Dendritic cell treated with granulocyte-macrophage colony-stimulating factor and Interleukin-4, amounts not matched to agents 40 ng/mL and 50 ng/mL, for 4 days (primary cell): ENCODE measurements around the gene FLVCR2.
A peak's percentile ranks its signal among the peaks of the same experiment; 100 is the strongest.

Experiments
- H3K27ac Mint-ChIP-seq: one replicate; pipeline ENCODE4 v1.8.0; 2022; ENCODE audit warnings: mild to moderate bottlenecking, mixed read lengths
- H3K27me3 Mint-ChIP-seq: one replicate; pipeline ENCODE4 v1.8.0; 2022; ENCODE audit warnings: mild to moderate bottlenecking, mixed read lengths
- H3K36me3 Mint-ChIP-seq: one replicate; pipeline ENCODE4 v1.8.0; 2022; ENCODE audit warnings: low read depth, mixed read lengths
- H3K4me1 Mint-ChIP-seq: one replicate; pipeline ENCODE4 v1.8.0; 2022; ENCODE audit warnings: low read depth, mixed read lengths
- H3K4me3 Mint-ChIP-seq: one replicate; pipeline ENCODE4 v1.8.0; 2022; ENCODE audit warnings: mild to moderate bottlenecking, moderate library complexity, mixed read lengths
- H3K9me3 Mint-ChIP-seq: one replicate; pipeline ENCODE4 v1.8.0; 2022; ENCODE audit warnings: mixed read lengths
- intact Hi-C: fragments of 100-400 bp; cut with micrococcal nuclease; formaldehyde crosslinking; loops from one replicate; pipeline ENCODE4 v1.15.0; 2022

The FLVCR2 gene

GRCh38 chr14:75578102-75578785 lies at the start of gene FLVCR2:
Gene FLVCR2, plus strand, starts transcription at chr14:75578620. Its CDS starts 353 bp downstream, at chr14:75578973.
- peaks cover 21% of the 10 kb centered on the region for H3K36me3 Mint-ChIP-seq
- H3K27ac Mint-ChIP-seq: no peak within 1 kb of the TSS
- H3K27me3 Mint-ChIP-seq: no peaks in the 10 kb centered on the region
- intact Hi-C loops: loop anchor here (1.0 to 5.0 kb wide), 2 partner anchors 37 to 404 kb away; partner anchors contain the start of gene TGFB3
- H3K4me3 Mint-ChIP-seq: no peak within 1 kb of the TSS
- H3K4me1 Mint-ChIP-seq: peaks cover 19% of the 10 kb centered on the region
- H3K9me3 Mint-ChIP-seq: no peaks in the 10 kb centered on the region

GRCh38 chr14:75531256-75531655 lies 47.2 kb upstream of the FLVCR2 start:
- H3K4me3 Mint-ChIP-seq: no peak overlapping the region

DNA sequence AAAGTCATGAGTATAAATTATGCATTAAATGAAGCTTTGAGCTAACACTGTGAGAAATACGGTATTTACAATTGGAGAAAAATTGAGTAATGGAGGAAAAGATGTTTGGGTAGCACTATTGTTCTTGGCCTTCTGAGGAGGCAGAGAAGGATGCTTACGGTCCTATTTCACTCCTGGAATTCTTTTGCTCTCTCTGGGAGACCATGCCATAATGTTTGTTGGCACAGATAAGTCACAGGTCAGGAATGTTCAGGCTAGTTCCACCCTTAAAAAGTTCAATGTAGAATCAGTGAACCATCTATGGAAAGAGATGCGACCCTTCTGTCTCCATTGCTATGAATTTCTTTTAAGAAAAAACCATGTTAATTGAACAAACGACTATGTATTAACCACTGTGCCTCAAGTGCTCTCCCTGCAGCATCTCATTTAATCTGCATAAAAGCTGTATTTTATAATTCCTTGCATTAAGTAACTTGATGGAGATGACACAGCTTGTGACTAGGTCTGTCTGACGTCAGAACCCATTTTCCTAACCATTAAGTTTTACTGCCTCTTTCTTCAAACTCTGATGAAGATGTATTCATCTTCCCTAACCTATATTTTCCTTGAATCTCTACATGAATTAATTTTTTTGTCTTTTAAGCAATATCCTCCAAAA lies 46.6 kb upstream of the FLVCR2 start:
- intact Hi-C loops: no loop called here
- H3K36me3 Mint-ChIP-seq: peaks cover 63% of the 10 kb centered on the region
- no peaks in the 10 kb centered on the region for H3K9me3 Mint-ChIP-seq
- H3K27ac Mint-ChIP-seq: no peak overlapping the region
- no peak overlapping the region for H3K4me3 Mint-ChIP-seq
- H3K4me1 Mint-ChIP-seq: peaks cover 31% of the 10 kb centered on the region
- no peaks in the 10 kb centered on the region for H3K27me3 Mint-ChIP-seq

More at GRCh38 chr14:75531256-75531655, 47.2 kb upstream of the FLVCR2 start:
- Mint-ChIP-seq H3K4me1 (peaks cover 36% of the 10 kb centered on the region), H3K27me3 (no peaks in the 10 kb centered on the region), H3K9me3 (no peaks in the 10 kb centered on the region), H3K36me3 (peaks cover 66% of the 10 kb centered on the region), H3K27ac (no peak overlapping the region)
- intact Hi-C loops: no loop called here

- Mint-ChIP-seq H3K36me3 (peaks cover 49% of the 10 kb centered on the region), H3K4me1 (peaks cover 26% of the 10 kb centered on the region), H3K4me3 (no peak overlapping the region), H3K27me3 (no peaks in the 10 kb centered on the region), H3K27ac (peak overlapping the region; percentile 25), H3K9me3 (no peaks in the 10 kb centered on the region)
- intact Hi-C loops: no loop called here
Observed at GRCh38 chr14:75533791-75534555, 44.4 kb upstream of the FLVCR2 start.

DNA sequence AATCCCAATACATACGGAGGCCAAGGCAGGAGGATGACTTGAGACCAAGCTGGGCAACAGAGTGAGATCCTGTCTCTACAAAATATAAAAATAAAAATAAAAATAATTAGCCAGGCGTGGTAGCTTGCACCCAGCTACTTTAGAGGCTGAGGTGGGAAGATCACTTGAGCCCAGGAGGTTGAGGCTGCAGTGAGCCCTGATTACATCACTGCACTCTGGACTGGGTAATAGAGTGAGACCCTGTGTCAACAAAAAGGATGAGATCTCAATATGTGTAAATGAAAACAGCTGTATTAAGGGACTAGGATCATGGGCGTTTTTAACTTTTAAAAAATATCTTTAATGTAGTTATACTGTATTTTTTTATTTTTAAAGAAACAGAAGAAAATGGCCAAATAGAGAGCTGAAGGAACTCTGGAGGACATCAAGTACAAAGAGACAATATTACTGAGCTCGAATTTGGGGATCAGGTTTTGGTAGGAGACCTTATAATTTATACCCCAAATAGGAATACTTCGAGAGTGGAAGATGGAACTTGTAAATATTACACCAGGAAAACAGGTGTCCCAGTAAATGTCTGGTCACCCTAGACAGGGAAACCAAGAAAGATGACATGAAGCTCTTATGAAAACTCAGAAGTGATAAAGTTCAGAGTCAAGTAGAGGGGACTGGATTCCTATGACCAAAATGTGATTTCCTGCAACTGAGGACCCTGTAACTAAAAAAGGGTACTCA lies 43.1 kb upstream of the FLVCR2 start:
- intact Hi-C loops: no loop called here
- no peak overlapping the region for H3K4me3 Mint-ChIP-seq
- H3K27ac Mint-ChIP-seq: no peak overlapping the region
- peaks cover 37% of the 10 kb centered on the region for H3K36me3 Mint-ChIP-seq
- peaks cover 36% of the 10 kb centered on the region for H3K4me1 Mint-ChIP-seq
- no peaks in the 10 kb centered on the region for H3K27me3 Mint-ChIP-seq
- no peaks in the 10 kb centered on the region for H3K9me3 Mint-ChIP-seq

GRCh38 chr14:75537071-75537470 lies 41.3 kb upstream of the FLVCR2 start:
- no peak overlapping the region for H3K4me3 Mint-ChIP-seq
- peaks cover 26% of the 10 kb centered on the region for H3K36me3 Mint-ChIP-seq
- H3K27ac Mint-ChIP-seq: no peak overlapping the region

GRCh38 chr14:75539162-75539560 lies 39.3 kb upstream of the FLVCR2 start:
- intact Hi-C loops: no loop called here
- H3K9me3 Mint-ChIP-seq: no peaks in the 10 kb centered on the region
- H3K4me1 Mint-ChIP-seq: peaks cover 47% of the 10 kb centered on the region
- no peak overlapping the region for H3K4me3 Mint-ChIP-seq
- no peak overlapping the region for H3K27ac Mint-ChIP-seq
- no peaks in the 10 kb centered on the region for H3K27me3 Mint-ChIP-seq
- peaks cover 23% of the 10 kb centered on the region for H3K36me3 Mint-ChIP-seq

More at GRCh38 chr14:75537071-75537470, 41.3 kb upstream of the FLVCR2 start:
- intact Hi-C loops: no loop called here
- Mint-ChIP-seq H3K4me1 (peaks cover 42% of the 10 kb centered on the region), H3K27me3 (no peaks in the 10 kb centered on the region), H3K9me3 (no peaks in the 10 kb centered on the region)

DNA sequence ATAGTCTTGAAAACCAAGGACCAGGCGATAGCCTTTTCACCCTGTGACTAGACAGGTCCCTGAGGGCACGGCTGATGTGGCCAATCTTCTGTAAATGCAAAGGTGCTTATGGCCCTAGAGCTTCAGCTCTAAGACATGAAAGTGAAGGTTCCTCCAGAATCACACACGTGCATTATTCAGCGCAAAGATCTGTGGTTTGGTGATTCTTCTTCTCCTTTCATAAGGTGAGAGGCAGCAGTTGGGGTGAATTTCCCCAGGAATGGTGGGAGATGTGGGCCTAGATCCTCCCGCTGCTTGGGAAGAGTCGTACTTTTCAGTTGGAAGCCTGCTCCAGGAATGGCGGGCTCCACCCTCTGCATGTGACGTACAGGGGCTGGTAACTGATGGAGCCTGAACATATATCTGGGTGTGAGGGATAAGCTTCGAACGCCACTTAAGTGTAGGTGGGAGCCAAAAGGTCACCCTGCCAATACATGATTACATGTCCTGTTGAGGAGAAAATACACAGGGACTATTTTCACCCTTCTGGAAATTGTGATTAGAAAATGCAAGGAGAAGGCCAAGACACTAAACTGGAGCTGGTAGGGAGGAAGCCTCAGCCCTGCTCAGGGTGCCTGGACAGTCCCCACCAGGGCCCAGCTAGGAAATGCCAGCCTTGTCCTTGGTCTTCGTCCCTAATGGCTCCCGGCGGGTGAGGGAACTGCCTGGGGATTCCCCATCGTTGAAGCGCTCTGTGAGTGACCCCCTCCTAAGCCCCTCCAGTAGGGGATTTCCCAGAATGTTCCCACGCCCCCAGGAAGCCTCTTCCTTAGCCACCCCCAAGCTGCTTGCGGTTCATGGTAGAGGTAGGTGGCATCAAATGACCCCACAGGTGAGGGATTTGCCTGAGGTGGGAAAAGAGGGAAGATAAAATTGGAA lies 38.6 kb upstream of the FLVCR2 start:
- Mint-ChIP-seq H3K4me1 (peaks cover 47% of the 10 kb centered on the region), H3K27ac (peak overlapping the region; percentile 65), H3K4me3 (no peak overlapping the region), H3K36me3 (peaks cover 22% of the 10 kb centered on the region), H3K9me3 (no peaks in the 10 kb centered on the region), H3K27me3 (no peaks in the 10 kb centered on the region)
- intact Hi-C loops: no loop called here

DNA sequence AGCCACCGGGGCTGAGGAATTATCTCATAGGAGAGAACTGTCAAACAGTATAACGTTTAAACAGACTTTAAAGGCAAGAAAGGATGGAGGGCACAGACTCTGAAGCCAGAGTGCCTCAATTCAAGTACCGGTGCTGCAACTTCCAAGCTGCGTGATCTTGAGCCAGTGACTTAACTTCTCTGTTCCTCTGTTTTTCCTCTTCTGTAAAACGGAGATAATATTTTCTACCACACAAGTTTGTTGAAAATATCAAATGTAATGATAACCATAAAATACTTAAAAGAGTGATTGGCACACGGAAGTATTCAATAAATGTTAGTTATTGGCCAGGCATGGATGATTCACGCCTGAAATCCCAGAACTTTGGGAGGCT lies 38.0 kb upstream of the FLVCR2 start:
- no peak overlapping the region for H3K4me3 Mint-ChIP-seq
- peak overlapping the region; percentile 65 for H3K27ac Mint-ChIP-seq
- H3K36me3 Mint-ChIP-seq: peaks cover 16% of the 10 kb centered on the region
- H3K27me3 Mint-ChIP-seq: no peaks in the 10 kb centered on the region
- intact Hi-C loops: no loop called here
- peaks cover 47% of the 10 kb centered on the region for H3K4me1 Mint-ChIP-seq
- H3K9me3 Mint-ChIP-seq: no peaks in the 10 kb centered on the region

GRCh38 chr14:75542588-75543091 lies 35.8 kb upstream of the FLVCR2 start:
- Mint-ChIP-seq H3K4me3 (peak overlapping the region; percentile 61), H3K9me3 (no peaks in the 10 kb centered on the region), H3K4me1 (peaks cover 51% of the 10 kb centered on the region), H3K27me3 (no peaks in the 10 kb centered on the region), H3K27ac (peak overlapping the region; percentile 99), H3K36me3 (peaks cover 26% of the 10 kb centered on the region)
- intact Hi-C loops: no loop called here

DNA sequence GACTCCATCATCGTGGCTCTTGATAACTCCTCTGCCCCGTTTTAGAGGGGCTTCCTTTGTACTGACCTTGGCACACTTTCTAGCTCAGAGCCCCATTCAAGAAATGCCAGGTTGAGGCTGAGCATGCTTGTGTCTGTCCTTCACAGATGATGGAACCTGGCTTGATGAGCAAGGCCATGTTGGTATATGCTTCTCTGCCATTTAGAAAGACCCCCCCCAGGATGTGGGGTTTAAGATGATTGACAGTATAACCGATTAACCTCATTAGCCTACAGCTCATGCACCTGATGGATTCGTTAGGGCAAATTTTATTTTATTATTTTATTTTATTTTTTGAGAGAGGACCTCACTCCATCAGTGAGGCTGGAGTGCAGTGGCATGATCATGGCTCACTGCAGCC lies 35.2 kb upstream of the FLVCR2 start:
- Mint-ChIP-seq H3K4me1 (peaks cover 55% of the 10 kb centered on the region), H3K9me3 (no peaks in the 10 kb centered on the region), H3K4me3 (peak overlapping the region; percentile 61), H3K36me3 (peaks cover 29% of the 10 kb centered on the region), H3K27me3 (no peaks in the 10 kb centered on the region), H3K27ac (peak overlapping the region; percentile 99)
- intact Hi-C loops: no loop called here

DNA sequence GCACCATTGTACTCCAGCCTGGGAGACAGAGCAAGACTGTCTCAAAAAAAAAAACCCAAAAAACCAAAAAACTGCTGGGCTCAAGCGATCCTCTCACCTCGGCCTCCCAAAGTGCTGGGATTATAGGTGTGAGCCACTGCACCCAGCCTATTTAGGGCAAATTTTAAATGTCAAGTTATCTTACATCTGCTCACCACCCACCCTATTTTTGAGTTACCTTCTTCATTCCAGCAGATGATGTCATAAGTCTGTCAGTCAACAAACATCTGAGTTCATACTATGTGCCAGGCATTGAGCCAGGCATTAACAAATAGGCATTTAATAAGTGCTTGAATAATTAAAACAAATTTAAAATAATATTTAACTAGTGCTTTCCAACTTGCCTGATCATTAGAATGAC lies 34.6 kb upstream of the FLVCR2 start:
- H3K9me3 Mint-ChIP-seq: no peaks in the 10 kb centered on the region
- peaks cover 58% of the 10 kb centered on the region for H3K4me1 Mint-ChIP-seq
- no peaks in the 10 kb centered on the region for H3K27me3 Mint-ChIP-seq
- H3K27ac Mint-ChIP-seq: peak overlapping the region; percentile 99
- H3K36me3 Mint-ChIP-seq: peaks cover 28% of the 10 kb centered on the region
- intact Hi-C loops: no loop called here
- no peak overlapping the region for H3K4me3 Mint-ChIP-seq

DNA sequence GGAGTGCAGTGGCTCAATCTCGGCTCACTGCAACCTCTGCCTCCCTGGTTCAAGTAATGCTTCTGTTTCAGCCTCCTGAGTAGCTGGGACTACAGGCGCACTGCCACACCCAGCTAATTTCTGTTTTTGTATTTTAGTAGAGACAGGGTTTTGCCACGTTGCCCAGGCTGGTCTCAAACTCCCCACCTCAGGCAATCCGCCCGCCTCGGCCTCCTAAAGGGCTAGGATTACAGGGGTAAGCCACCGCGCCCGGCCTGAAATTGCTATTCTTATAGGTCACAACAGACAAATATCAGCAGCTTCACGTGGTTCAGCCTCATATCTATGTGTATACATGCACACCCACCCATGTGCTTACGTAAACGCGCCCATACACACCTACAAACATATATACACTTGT lies 32.5 kb upstream of the FLVCR2 start:
- peaks cover 59% of the 10 kb centered on the region for H3K4me1 Mint-ChIP-seq
- no peak overlapping the region for H3K27ac Mint-ChIP-seq
- no peaks in the 10 kb centered on the region for H3K9me3 Mint-ChIP-seq
- no peaks in the 10 kb centered on the region for H3K27me3 Mint-ChIP-seq
- no peak overlapping the region for H3K4me3 Mint-ChIP-seq
- intact Hi-C loops: no loop called here
- peaks cover 28% of the 10 kb centered on the region for H3K36me3 Mint-ChIP-seq
